Activated T-cell treated with anti-CD3 and anti-CD28 coated beads, Interleukin-2, amount 50 U/mL, for 72 hours (primary cell): ENCODE results near the gene MACROH2A1. TPM values are rescaled to one million over a fixed set of nuclear protein-coding genes. Genes with fewer than 3 reads are reported as not detected.
A peak's percentile ranks its signal among the peaks of the same experiment; 100 is the strongest.

ENCODE experiments used
- ATAC-seq, 2 donors: fragments of 150-1000 bp; cut with Tn5 transposase; replicated peaks in 1 of 2; 2 replicates each; pipeline ENCODE4 v1.10.0; 2021; ENCODE audit warnings: moderate library complexity in 2 of 2, mild to moderate bottlenecking in 1 of 2
- DNase-seq, 2 donors: peaks; one replicate each; pipeline ENCODE4 v3.0.0; 2021 to 2022; ENCODE audit warnings: mixed read lengths in 1 of 2
- H3K27ac Mint-ChIP-seq: one replicate; pipeline ENCODE4 v1.8.0; 2022; ENCODE audit warnings: mild to moderate bottlenecking, moderate library complexity, mixed read lengths
- H3K27me3 Mint-ChIP-seq: one replicate; pipeline ENCODE4 v1.8.0; 2022; ENCODE audit warnings: low read depth, mixed read lengths
- H3K36me3 Mint-ChIP-seq, 2 donors: one replicate each; pipeline ENCODE4 v1.8.0; 2022; ENCODE audit warnings: mixed read lengths in 2 of 2, mild to moderate bottlenecking in 1 of 2; ENCODE audit not compliant: insufficient read depth in 2 of 2
- H3K4me1 Mint-ChIP-seq: one replicate; pipeline ENCODE4 v1.8.0; 2022; ENCODE audit warnings: low read depth, mixed read lengths
- H3K4me3 Mint-ChIP-seq, 2 donors: one replicate each; pipeline ENCODE4 v1.8.0; 2022; ENCODE audit warnings: mild to moderate bottlenecking in 2 of 2, mixed read lengths in 2 of 2, moderate library complexity in 2 of 2
- H3K9me3 Mint-ChIP-seq, 2 donors: one replicate each; pipeline ENCODE4 v1.8.0; 2022; ENCODE audit warnings: mixed read lengths in 2 of 2
- total RNA-seq, 2 donors: library from RNA; stranded (reverse); gene quantifications; one replicate each; pipeline ENCODE4 v1.2.3, GENCODE V29; 2022

Gene MACROH2A1
- total RNA-seq, 2 donors from 2014 or later = 136 to 140 TPM

DNA sequence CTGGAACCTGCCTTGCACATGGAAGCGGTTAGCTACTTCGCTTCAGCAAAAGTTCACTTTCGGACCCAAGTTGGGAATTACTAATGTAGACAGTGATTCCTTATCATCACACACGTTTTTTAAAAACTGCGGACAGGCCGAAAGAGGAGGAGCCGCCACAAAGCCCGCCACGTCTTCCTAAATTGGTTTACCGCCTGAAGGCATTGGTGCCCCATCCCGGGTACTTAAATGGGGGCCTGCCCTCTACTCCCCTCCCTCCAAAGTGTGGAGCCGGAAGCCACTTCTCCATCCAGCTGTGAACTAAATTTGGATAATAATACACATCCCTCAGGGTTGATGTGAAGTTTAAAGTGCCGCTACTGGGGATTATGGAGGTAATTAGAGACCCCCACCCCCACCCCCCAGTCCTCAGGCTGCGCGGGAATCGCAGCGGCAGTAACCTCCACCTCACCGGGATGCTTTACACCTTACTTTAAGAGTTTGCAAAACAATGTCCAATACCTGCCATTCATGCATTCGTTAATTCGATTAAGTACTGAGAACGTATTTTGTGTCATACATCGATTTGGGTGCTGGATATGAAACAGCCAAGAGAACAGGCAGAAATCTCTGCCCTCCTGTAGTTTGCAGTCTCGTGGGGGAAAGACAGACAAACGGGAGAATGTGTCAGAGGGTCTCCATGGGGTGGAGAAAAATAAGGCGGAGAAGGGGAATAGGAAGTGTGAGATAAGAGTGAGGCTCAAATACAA, 937 bp upstream of the MACROH2A1 start:
- H3K27me3 Mint-ChIP-seq = no peaks in the 10 kb centered on the region
- H3K4me3 Mint-ChIP-seq = peak overlapping the region; percentile 89 to 92
- peak overlapping the region; percentile 89 for H3K27ac Mint-ChIP-seq
- H3K9me3 Mint-ChIP-seq = no peaks in the 10 kb centered on the region
- DNase-seq = no peak
- H3K36me3 Mint-ChIP-seq = peaks cover 0 to 3% of the 10 kb centered on the region in 2 donors
- peaks cover 52% of the 10 kb centered on the region for H3K4me1 Mint-ChIP-seq
- ATAC-seq = no peak

DNA sequence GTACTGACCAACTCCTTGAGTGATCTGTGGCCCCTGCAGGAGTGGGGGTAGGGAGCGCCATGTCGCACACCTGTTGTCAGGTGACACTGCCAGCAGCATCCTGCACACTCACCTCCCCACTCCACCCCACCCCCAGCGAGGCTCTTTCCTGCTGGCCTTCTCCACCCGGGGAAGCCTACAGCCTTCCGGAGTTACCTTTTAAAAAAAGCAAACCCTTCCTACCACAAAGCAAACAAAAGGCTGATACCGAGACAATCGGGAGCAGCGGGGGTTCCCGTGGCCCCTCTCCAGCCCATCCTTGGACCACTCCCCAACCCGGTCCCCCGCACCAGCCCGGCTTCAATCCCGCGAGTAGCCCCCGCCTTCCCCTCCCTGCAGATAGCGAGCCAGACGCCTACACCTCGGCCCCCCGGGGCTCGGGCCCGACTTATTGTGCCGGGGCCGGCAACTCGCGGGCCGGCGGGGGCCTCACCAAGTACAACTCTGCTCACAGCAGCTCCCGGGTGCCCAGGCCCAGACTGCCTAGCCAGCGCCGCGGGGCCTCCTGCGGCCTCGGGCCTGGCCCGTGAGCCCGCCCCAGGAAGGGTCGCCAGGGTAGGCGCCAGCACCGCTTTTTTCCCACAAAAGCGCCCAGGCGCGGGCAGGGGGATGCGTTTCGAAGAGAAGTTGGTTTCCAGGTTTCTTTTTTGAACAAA, 724 bp downstream of the MACROH2A1 start:
- peaks cover 0 to 8% of the 10 kb centered on the region in 2 donors for H3K36me3 Mint-ChIP-seq
- H3K27ac Mint-ChIP-seq = peak overlapping the region; percentile 91
- peak overlapping the region; percentile 89 for H3K4me3 Mint-ChIP-seq
- peaks cover 67% of the 10 kb centered on the region for H3K4me1 Mint-ChIP-seq
- H3K27me3 Mint-ChIP-seq = no peaks in the 10 kb centered on the region
- ATAC-seq = peak; percentile 51 to 53
- no peaks in the 10 kb centered on the region for H3K9me3 Mint-ChIP-seq
- peak; percentile 52 to 60 for DNase-seq

DNA sequence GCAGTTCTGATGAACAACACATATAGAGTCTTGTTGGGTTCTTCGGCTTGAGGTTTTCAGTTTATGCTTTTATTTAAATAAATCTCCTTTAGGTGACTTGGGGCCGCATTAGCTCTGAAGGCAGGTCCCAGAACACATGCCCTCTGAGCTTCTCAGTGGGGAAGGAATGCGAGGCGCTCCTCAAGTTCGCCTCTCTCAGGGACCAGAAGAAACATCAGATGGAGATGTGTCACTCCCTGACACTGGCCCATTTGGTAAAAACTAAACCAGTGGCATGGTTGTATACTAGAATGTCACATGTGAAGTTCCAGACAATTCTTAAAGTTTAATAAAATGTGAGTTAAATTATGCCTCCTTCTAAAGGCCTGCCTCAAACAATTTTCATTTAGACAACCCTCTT, 1.9 kb downstream of the MACROH2A1 start:
- H3K36me3 Mint-ChIP-seq = peaks cover 0 to 11% of the 10 kb centered on the region in 2 donors
- H3K4me3 Mint-ChIP-seq = peak overlapping the region; percentile 89
- H3K9me3 Mint-ChIP-seq = no peaks in the 10 kb centered on the region
- H3K27ac Mint-ChIP-seq = peak overlapping the region; percentile 56
- no peaks in the 10 kb centered on the region for H3K27me3 Mint-ChIP-seq
- peaks cover 79% of the 10 kb centered on the region for H3K4me1 Mint-ChIP-seq
- no peak for DNase-seq
- ATAC-seq = no peak

DNA sequence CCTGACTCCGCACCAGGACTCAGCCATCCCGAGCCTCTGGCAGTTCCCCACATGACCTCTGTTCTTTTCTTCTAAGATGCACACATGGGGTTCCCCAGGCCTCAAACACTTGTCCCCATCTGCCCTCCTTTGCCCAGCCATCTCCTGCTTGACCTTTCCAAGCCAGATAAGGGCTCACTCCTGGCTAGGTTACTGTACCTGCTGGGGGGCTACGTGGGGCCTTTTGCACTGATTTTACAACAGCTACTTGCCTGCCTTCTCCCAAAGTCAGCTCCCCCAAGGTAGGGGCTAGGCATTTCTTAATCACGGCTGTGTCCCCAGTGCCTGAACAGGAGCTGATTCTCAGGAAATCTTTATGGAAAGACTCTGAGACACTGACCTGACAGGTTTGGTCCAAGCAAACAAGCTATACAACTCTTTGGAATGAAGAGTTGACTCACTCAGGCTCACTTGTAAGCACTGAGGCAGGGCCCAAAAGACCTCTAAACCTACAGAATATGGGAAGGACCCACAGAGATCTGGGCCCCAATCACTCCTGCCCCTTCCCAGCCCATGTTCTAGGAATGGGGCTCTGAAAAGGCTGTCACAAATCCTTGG, 2.5 kb downstream of the MACROH2A1 start:
- peaks cover 0 to 11% of the 10 kb centered on the region in 2 donors for H3K36me3 Mint-ChIP-seq
- ATAC-seq = no peak
- peaks cover 85% of the 10 kb centered on the region for H3K4me1 Mint-ChIP-seq
- H3K4me3 Mint-ChIP-seq = peak overlapping the region in 1 of 2 donors; percentile 89
- no peaks in the 10 kb centered on the region for H3K27me3 Mint-ChIP-seq
- no peaks in the 10 kb centered on the region for H3K9me3 Mint-ChIP-seq
- DNase-seq = no peak
- H3K27ac Mint-ChIP-seq = no peak overlapping the region

DNA sequence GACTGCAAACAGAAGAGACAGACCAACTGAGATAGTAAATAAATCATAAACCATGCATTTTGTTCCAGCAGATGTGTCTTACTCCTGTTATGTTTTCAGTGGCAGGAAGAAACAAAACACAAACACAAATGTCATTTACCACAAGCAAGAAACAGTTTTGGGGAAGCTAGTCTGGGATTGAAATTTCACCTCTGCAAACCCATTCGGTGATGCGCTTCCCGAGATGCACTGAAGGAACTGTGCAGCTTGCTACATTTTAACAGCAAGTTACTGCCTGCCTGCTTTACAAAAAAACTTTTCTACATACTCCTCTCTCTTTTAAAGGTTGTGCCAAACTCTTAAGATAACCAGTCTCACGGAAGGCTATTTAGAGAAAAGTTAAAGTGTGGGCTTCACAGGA, 3.2 kb downstream of the MACROH2A1 start:
- H3K4me1 Mint-ChIP-seq = peaks cover 86% of the 10 kb centered on the region
- H3K36me3 Mint-ChIP-seq = peaks cover 0 to 11% of the 10 kb centered on the region in 2 donors
- no peaks in the 10 kb centered on the region for H3K27me3 Mint-ChIP-seq
- no peak overlapping the region for H3K27ac Mint-ChIP-seq
- no peaks in the 10 kb centered on the region for H3K9me3 Mint-ChIP-seq
- no peak overlapping the region for H3K4me3 Mint-ChIP-seq
- no peak for DNase-seq
- no peak for ATAC-seq

DNA sequence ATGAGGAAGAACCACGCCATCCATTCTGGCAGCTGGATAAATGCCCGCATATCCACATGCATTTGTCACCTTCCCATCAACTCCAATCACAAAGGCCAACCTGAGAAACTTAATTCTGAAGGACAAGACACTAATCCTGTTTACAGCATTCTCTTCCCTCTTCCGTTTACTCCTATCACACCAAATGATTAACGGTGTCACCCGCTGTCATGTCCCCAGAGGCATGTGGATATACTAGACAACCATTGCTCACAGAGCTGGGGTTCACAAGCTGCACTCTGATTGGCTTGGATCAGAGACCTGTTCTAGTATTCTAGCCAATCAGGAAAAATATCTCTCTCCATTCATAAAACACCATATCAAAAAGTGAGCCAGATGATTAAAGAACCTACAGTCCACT, 3.6 kb downstream of the MACROH2A1 start:
- ATAC-seq (no peak), DNase-seq (no peak)
- Mint-ChIP-seq H3K9me3 (no peaks in the 10 kb centered on the region), H3K36me3 (peaks cover 0 to 11% of the 10 kb centered on the region in 2 donors), H3K27me3 (no peaks in the 10 kb centered on the region), H3K27ac (no peak overlapping the region), H3K4me3 (no peak overlapping the region), H3K4me1 (peaks cover 85% of the 10 kb centered on the region)

DNA sequence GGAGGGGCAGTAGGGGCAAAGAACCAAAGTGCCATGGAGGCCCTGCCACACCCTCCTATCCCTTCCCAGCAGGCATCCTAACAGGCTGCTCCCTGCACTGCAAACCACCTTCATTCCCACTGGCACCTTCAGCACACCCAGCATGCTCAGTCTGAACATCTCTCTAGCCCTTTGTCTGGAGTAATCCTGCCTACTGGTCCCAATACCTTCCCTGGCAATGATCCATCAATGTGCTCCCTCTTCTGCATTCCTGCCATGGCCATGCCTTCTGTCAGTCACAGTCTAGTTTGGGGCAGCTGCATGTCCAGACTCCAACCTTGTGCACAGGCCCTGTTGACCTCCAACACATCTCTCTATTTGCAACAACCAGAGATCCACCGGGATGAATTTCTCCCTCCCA, 4.9 kb downstream of the MACROH2A1 start:
- peaks cover 0 to 11% of the 10 kb centered on the region in 2 donors for H3K36me3 Mint-ChIP-seq
- H3K27me3 Mint-ChIP-seq = no peaks in the 10 kb centered on the region
- peaks cover 87% of the 10 kb centered on the region for H3K4me1 Mint-ChIP-seq
- H3K9me3 Mint-ChIP-seq = no peaks in the 10 kb centered on the region
- no peak overlapping the region for H3K27ac Mint-ChIP-seq
- ATAC-seq (no peak), DNase-seq (no peak)
- H3K4me3 Mint-ChIP-seq = peak overlapping the region in 1 of 2 donors; percentile 27

DNA sequence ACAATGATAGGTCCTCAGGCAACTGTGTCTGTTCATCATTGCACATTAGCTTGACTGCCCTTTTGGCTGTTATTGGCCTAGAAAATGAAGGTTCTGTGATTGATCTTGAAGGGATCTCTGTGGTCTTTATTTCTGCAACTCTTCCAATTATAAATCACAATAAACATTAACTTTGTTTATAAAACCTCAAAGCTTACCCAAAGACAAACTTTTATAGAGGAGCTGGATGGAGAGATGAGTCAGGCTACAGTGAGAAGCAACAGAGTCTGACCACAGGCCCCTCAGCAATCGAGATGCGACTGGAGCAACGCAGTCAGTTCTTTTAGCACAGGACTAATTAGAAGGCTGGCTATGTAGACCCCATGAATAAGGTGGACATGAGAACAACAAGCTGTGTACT, 5.3 kb downstream of the MACROH2A1 start:
- H3K27ac Mint-ChIP-seq = no peak overlapping the region
- peaks cover 88% of the 10 kb centered on the region for H3K4me1 Mint-ChIP-seq
- H3K36me3 Mint-ChIP-seq = peaks cover 0 to 11% of the 10 kb centered on the region in 2 donors
- no peak overlapping the region for H3K4me3 Mint-ChIP-seq
- no peak for DNase-seq
- no peak for ATAC-seq
- H3K27me3 Mint-ChIP-seq = no peaks in the 10 kb centered on the region
- H3K9me3 Mint-ChIP-seq = no peaks in the 10 kb centered on the region

DNA sequence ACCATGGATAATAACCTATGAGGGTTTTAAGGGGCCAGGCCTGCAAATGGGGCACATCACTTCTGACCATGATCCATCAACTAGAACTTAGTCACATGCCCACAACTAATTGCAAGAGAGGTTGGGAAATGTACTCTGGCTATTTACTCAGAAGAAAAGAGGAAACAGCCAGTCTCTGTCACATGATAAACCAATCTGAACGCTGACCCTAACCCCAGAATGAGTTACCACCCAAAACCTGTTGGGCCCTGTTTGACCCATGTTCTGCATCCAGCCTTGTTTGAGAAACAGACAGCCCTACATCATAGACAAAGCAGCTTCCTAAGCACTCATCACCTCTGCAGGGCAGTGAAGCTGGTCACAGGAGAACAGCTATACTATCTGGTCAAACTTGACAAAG, 5.8 kb downstream of the MACROH2A1 start:
- H3K27me3 Mint-ChIP-seq = no peaks in the 10 kb centered on the region
- ATAC-seq (no peak), DNase-seq (no peak)
- no peaks in the 10 kb centered on the region for H3K9me3 Mint-ChIP-seq
- no peak overlapping the region for H3K27ac Mint-ChIP-seq
- H3K4me3 Mint-ChIP-seq = no peak overlapping the region
- peaks cover 0 to 14% of the 10 kb centered on the region in 2 donors for H3K36me3 Mint-ChIP-seq
- H3K4me1 Mint-ChIP-seq = peaks cover 92% of the 10 kb centered on the region

DNA sequence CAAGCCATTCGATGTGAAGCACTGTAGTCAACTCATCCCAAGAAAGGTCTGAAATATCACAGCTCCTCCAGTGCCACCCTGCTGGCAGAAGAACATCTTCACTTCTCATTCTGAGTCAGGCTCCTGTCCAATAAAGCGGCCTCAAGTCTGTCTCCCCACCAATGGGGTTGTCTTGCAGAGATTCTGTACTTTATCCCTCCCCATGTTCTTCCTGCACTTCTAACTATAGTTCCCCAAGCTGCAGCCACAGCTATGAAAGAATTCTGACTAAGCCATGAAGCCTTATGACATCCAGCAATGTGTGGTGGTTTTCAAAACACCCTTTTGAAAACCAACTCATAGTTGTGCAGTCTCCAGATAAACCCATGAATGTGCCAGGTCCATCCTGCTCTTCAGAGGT, 6.8 kb downstream of the MACROH2A1 start:
- H3K27ac Mint-ChIP-seq = no peak overlapping the region
- peaks cover 89% of the 10 kb centered on the region for H3K4me1 Mint-ChIP-seq
- H3K4me3 Mint-ChIP-seq = no peak overlapping the region
- H3K27me3 Mint-ChIP-seq = no peaks in the 10 kb centered on the region
- H3K36me3 Mint-ChIP-seq = peaks cover 0 to 15% of the 10 kb centered on the region in 2 donors
- peak; percentile 18 to 19 for DNase-seq
- H3K9me3 Mint-ChIP-seq = no peaks in the 10 kb centered on the region
- ATAC-seq = peak; percentile 76 to 78

DNA sequence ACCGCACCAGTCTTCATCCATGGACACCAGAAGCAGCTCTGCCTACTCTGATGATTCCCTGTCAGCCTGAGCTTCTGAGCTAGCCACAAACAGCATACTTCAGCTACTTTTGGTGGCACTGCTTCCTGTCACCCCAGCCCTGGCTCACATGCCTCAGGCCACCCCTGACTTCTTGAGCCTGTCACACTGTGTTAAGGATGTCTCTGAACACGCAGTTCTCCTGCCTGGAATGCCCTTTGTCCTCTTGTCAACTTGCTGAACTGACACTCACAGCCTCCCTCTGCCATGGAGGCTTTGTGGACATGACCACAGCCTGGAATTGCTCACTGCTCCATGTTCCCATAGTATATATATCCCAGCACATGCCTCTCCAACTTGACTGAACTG, 7.2 kb downstream of the MACROH2A1 start:
- no peak overlapping the region for H3K4me3 Mint-ChIP-seq
- peaks cover 89% of the 10 kb centered on the region for H3K4me1 Mint-ChIP-seq
- no peaks in the 10 kb centered on the region for H3K9me3 Mint-ChIP-seq
- no peaks in the 10 kb centered on the region for H3K27me3 Mint-ChIP-seq
- peak in 1 of 2 donors; percentile 12 for ATAC-seq
- no peak for DNase-seq
- peaks cover 0 to 15% of the 10 kb centered on the region in 2 donors for H3K36me3 Mint-ChIP-seq
- no peak overlapping the region for H3K27ac Mint-ChIP-seq

DNA sequence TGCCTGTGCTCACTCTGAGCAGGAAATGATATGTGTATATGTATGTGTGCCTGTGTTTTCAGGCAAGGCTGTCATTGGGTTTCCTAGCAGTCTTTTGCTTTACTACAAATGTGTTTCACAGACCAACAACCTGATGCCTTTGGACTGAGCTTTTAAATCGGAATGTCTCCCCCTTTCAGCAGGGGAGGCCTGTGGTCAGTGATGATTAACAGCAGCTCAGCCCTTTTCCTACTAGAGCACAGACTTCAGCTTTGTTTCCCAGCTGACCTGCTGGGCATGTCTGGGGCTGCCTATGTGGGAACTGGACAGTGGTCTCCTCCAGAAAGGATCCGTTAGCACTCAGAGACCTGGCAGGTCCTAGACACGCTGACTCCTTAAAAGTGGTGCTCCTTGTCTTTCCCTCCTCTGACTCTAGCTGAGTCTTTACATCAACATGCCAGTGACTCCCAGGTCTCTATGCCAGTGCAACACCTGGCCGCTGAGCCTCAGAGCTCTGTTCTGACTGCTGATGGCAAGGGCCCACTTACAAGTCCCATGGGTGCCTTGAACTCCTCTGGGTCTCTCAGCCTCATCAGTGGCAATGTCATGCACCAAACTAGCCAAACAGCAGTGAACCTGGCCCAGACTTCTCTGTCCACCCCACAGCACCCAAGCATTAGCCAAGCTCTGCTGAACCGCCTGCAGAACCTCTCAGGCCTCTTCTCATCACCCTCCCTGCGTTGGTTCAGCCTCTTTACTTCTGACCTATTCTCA, 7.7 kb downstream of the MACROH2A1 start:
- ATAC-seq (no peak), DNase-seq (no peak)
- Mint-ChIP-seq H3K36me3 (peaks cover 0 to 15% of the 10 kb centered on the region in 2 donors), H3K4me3 (no peak overlapping the region), H3K27ac (no peak overlapping the region), H3K4me1 (peaks cover 89% of the 10 kb centered on the region), H3K9me3 (no peaks in the 10 kb centered on the region), H3K27me3 (no peaks in the 10 kb centered on the region)
